NCI-H82 treated with DMSO at 0.1 percent for 48 hours (cell line): ENCODE measurements around the gene CCDC69.

ENCODE experiments used
- DNase-seq: peaks from one replicate; lab custom pipeline; 2025; ENCODE audit not compliant: unreplicated experiment; lab: John Stamatoyannopoulos, UW

The CCDC69 gene

GRCh38 chr5:151168602-151169344, 55.1 kb downstream of the CCDC69 start:
- no peak for DNase-seq

- no peak for DNase-seq
These were observed 56.9 kb downstream of the CCDC69 start for GRCh38 chr5:151167022-151167421.

GRCh38 chr5:151164687-151165392, 59.1 kb downstream of the CCDC69 start:
- DNase-seq, result peak; percentile 46

DNA sequence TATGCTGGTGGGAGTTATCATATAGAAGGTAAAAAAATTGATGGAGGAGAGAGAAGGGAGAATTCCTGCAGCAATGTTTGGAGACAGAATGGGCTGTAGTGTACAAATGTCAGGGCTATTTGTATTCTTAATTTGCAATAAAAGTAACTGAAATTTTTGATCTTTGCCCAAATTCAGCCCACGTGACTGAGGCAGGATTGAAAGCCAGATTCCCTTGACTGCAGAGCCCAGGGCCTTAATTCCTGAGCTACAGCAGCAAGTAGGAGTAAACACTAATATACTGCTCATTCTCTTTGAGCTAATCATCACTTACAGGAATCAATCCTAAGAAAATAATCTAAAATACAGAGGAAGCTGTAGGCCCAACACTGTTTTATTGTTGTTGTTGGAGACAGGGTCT, 61.1 kb downstream of the CCDC69 start:
- DNase-seq, result no peak

- DNase-seq, result no peak
These were observed 64.1 kb downstream of the CCDC69 start for GRCh38 chr5:151159649-151160373.

DNA sequence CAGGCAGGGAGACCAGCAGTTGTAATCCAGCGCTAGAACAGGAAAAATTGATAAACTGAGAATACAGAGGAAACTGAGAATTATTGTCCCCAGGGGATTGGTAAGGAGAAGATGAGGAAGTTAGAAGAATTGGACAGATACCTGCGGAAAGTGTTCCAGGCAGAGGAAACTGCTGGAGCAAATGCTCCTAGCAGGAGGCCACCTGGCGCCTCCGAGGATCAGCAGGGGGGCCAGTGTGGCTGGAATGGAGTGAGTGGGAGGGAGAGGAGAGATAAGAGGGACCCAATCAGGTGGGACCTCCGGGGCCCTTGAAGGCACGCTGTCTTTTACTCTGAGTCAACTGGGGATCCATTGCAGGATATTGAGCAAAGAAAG, 65.6 kb downstream of the CCDC69 start:
- DNase-seq, result peak; percentile 19

GRCh38 chr5:151157426-151158286, 66.2 kb downstream of the CCDC69 start, which contains the start of gene ANXA6:
Gene ANXA6, minus strand, starts transcription at chr5:151157779. Its CDS starts 9,878 bp downstream, at chr5:151147901.
- DNase-seq, result peak; percentile 68

DNA sequence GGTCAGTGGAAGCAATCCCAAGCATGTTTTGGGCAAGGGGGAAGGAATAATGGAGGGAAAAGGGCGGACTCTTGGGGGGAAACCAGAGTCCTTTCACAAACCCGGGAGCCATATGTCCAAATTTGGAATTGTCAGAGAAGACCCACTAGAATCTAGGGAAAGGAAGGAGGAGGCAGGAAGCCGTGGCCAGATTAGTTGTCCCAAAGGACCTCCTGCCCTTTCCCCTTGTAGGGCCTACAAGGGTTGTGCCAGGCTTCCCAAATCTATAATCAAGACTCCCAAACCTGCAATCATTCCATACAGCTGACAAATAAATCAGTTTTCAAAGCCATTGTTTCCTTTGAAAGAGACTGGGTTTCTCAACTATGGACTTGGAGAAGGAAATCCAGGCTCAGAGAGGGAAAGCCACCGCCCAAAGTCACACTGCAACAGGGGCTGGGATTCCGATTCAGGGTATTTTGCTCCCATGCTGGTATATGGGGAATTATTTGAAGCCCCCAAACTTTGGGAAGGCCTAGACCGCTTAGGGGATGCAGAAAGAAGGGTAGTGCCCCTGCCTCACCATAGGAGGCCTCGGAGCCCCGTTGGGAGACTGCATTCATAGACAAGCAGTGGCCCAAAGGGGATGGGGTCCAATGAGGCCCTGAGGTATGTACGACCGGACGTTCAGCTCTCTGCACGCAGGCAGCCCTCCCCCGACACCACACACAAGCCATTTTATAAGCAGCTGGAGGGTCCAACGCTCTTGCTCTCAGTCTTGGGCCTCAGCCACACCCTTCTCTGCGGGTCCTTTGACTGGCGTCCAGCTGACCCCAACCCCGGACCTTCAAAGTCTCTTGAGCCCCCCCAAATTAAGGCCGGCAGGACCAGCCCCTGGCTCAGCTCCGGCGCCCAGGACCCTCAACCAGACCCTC, 67.1 kb downstream of the CCDC69 start:
- no peak for DNase-seq

- DNase-seq, result no peak
These were observed 68.0 kb downstream of the CCDC69 start for GRCh38 chr5:151155775-151156506.

GRCh38 chr5:151154931-151155774, 68.7 kb downstream of the CCDC69 start:
- DNase-seq, result no peak

- DNase-seq, result no peak
These were observed 70.1 kb downstream of the CCDC69 start for GRCh38 chr5:151153766-151154272.

DNA sequence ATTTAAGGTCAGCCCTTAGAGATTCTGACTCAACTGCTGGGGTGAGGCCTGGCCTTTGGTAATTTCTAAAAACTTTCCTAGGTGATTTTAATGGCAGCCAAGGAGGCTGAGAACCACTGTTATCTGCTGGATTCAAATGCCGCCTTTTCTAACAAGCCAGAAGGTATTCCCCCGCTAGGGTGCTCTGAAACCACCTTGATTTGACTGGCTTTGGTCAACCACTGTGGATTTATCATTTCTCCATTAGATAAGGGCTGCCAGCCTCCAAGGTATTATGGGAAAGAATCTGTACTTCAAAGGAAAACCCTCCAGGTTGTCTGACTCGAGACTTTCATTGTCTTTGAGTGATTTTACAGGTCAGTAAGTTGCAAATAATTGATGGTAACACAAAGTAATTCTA, 70.6 kb downstream of the CCDC69 start:
- no peak for DNase-seq

DNA sequence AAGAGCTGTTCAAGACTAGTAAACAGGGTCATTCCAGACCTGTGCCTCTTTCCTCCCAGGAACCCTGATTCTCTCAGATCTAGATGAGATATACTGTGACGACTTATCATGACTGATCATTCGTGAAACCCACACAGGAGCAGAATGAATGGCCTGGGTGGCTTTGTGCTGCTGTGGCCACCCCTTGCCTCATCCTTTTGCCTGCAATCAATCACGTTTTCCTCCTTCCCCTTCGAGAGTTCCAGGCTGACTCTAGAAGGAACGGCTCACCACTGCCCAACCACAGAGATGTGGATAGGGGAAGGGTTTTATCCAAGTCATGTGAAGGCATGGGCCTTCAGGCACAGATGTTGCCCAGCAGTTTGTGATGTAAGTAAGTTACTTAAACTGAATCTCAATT, 72.1 kb downstream of the CCDC69 start:
- DNase-seq, result no peak

DNA sequence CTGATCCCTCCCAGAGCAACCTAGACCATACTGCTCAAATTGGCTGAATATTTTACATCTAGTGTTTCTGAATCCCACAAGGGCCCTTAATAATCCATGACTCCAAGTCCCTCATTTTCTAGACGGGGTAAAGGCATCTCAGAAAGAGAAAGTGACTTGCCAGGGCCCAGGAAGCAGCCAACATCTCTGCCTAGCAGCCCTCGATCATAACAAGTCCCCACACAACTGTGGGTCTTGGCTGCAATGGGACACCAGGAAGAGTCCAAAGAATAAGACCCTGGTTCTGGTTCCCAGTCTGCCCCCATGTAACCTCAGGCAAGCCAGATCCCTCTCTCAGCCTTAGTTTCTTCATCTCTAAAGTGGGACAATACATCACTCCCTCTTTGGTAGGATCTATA, 72.6 kb downstream of the CCDC69 start:
- DNase-seq, result no peak

GRCh38 chr5:151150471-151151262, 73.2 kb downstream of the CCDC69 start:
- DNase-seq, result no peak

- no peak for DNase-seq
These were observed 75.3 kb downstream of the CCDC69 start for GRCh38 chr5:151148583-151148982.

GRCh38 chr5:151147033-151147432, 76.9 kb downstream of the CCDC69 start:
- DNase-seq, result no peak
